ENCODE measurements around the gene TENM4.

DNA sequence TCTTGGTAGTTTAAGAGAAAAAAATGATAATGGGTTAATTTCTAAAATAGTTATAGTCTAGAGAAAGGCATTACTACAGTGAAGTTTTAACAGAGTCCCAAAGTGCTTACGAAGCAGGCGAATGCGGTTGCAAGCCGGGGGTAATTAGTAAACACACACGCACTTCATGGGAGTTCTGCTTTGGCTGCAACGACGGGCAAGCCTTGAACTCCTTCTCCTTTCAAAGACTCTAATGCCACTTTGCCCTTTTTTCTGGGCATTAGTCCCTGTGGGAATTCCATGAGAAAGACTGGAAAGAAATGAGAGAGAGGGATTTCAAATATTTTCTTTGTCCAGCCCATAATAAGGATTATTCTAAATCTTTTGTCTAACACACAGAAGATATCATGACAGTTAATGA is 66.1 kb downstream of the TENM4 start:
- TF ChIP-seq, protein P1, sequence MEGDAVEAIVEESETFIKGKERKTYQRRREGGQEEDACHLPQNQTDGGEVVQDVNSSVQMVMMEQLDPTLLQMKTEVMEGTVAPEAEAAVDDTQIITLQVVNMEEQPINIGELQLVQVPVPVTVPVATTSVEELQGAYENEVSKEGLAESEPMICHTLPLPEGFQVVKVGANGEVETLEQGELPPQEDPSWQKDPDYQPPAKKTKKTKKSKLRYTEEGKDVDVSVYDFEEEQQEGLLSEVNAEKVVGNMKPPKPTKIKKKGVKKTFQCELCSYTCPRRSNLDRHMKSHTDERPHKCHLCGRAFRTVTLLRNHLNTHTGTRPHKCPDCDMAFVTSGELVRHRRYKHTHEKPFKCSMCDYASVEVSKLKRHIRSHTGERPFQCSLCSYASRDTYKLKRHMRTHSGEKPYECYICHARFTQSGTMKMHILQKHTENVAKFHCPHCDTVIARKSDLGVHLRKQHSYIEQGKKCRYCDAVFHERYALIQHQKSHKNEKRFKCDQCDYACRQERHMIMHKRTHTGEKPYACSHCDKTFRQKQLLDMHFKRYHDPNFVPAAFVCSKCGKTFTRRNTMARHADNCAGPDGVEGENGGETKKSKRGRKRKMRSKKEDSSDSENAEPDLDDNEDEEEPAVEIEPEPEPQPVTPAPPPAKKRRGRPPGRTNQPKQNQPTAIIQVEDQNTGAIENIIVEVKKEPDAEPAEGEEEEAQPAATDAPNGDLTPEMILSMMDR (IDR thresholded peaks at IDR 0.05), result no peak
- TF ChIP-seq POLR2AphosphoS5 (IDR thresholded peaks at IDR 0.05; ENCODE audit: low read depth, low read length), result no peak
- TF ChIP-seq, protein P2, sequence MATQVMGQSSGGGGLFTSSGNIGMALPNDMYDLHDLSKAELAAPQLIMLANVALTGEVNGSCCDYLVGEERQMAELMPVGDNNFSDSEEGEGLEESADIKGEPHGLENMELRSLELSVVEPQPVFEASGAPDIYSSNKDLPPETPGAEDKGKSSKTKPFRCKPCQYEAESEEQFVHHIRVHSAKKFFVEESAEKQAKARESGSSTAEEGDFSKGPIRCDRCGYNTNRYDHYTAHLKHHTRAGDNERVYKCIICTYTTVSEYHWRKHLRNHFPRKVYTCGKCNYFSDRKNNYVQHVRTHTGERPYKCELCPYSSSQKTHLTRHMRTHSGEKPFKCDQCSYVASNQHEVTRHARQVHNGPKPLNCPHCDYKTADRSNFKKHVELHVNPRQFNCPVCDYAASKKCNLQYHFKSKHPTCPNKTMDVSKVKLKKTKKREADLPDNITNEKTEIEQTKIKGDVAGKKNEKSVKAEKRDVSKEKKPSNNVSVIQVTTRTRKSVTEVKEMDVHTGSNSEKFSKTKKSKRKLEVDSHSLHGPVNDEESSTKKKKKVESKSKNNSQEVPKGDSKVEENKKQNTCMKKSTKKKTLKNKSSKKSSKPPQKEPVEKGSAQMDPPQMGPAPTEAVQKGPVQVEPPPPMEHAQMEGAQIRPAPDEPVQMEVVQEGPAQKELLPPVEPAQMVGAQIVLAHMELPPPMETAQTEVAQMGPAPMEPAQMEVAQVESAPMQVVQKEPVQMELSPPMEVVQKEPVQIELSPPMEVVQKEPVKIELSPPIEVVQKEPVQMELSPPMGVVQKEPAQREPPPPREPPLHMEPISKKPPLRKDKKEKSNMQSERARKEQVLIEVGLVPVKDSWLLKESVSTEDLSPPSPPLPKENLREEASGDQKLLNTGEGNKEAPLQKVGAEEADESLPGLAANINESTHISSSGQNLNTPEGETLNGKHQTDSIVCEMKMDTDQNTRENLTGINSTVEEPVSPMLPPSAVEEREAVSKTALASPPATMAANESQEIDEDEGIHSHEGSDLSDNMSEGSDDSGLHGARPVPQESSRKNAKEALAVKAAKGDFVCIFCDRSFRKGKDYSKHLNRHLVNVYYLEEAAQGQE (IDR thresholded peaks at IDR 0.05; ENCODE audit: insufficient read depth in 1 of 2, low read depth in 2 of 2, low read length in 1 of 2), result no peak
